ENCODE data around the gene TRAK2. TPM values are rescaled to one million over a fixed set of nuclear protein-coding genes. Genes with fewer than 3 reads are reported as not detected.

TRAK2 gene
- total and polyA plus RNA-seq, 2 donors (not counting 1 experiment from before 2014, with no cell fraction given): 16.9 to 21.6 TPM

DNA sequence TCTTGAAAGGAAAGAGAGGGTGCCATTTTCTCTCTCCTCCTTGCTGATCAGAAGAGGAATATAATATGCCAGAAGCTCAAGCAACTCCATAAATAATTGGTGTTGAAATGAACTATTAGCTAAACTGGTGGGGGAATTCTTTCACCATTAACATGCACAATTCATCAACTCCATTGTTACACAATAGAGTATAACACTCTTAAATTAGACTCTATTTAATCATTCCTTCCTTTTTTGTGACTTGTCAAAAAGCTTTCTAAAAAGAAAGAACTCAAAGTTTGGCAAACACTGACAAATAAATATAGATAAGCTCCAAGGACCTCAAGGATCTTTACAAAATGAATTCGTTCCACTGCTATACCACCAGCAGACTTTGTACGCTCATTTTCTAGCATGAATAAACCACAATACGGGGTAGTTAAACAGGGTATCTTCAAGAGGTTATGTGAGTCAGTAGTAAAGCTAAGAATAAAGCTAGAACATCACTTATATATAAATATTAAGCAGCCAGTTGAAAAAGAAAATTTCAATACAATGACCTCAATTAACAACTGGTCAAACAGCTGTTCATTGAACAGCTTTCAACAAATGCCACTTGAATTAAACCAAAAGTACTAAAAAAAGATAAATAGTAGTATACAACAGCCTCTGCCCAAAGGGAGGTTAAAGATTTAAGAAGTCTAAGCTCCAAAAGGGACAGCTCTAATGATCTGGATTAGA is 6.4 kb downstream of the TRAK2 start:
- H3K9ac ChIP-seq (ENCODE audit: low read length): no peak overlapping the region
- CTCF ChIA-PET: interaction anchor here (0.5 kb wide), 1 partner anchor 207 kb away, joined by 3 read pairs; no protein-coding TSS in a partner anchor
- H4K20me1 ChIP-seq (ENCODE audit: control insufficient read depth, insufficient read depth, low read length, poor library complexity, severe bottlenecking): peaks cover 7% of the 10 kb centered on the region
- peaks cover 1 to 4% of the 10 kb centered on the region in 2 experiments for H3K36me3 ChIP-seq (replicated peaks in 1 of 2; ENCODE audit: control extremely low read depth in 1 of 2, control insufficient read depth in 1 of 2, extremely low read depth in 1 of 2, insufficient read depth in 2 of 2, low read length in 1 of 2)
- H3K27ac ChIP-seq (ENCODE audit: low read length in 2 of 2): peak overlapping the region in 1 of 2 donors; percentile 13
- H3K27me3 ChIP-seq (replicated peaks in 1 of 4; ENCODE audit: control extremely low read depth in 1 of 4, control insufficient read depth in 3 of 4, insufficient read depth in 4 of 4, low read length in 3 of 4): no peaks in the 10 kb centered on the region
- H3K4me3 ChIP-seq (ENCODE audit: control extremely low read depth in 1 of 5, extremely low read depth in 1 of 5, insufficient read depth in 1 of 5, low read depth in 2 of 5, low read length in 4 of 5): no peak overlapping the region
- Mint-ChIP-seq H3K4me1 (peaks cover 53% of the 10 kb centered on the region), H3K9me3 (ENCODE audit: insufficient read depth) (no peaks in the 10 kb centered on the region), H3K4me3 (no peak overlapping the region), H3K27ac (peak overlapping the region; percentile 5), H3K27me3 (no peaks in the 10 kb centered on the region)
- H2AFZ ChIP-seq (ENCODE audit: insufficient read depth, low read depth, low read length, poor library complexity, severe bottlenecking): no peak overlapping the region
- no peak for TF ChIP-seq EZH2 (IDR thresholded peaks at IDR 0.05; ENCODE audit: borderline replicate concordance, insufficient read depth, low read depth, low read length, poor library complexity, severe bottlenecking)
- TF ChIP-seq, protein P1, sequence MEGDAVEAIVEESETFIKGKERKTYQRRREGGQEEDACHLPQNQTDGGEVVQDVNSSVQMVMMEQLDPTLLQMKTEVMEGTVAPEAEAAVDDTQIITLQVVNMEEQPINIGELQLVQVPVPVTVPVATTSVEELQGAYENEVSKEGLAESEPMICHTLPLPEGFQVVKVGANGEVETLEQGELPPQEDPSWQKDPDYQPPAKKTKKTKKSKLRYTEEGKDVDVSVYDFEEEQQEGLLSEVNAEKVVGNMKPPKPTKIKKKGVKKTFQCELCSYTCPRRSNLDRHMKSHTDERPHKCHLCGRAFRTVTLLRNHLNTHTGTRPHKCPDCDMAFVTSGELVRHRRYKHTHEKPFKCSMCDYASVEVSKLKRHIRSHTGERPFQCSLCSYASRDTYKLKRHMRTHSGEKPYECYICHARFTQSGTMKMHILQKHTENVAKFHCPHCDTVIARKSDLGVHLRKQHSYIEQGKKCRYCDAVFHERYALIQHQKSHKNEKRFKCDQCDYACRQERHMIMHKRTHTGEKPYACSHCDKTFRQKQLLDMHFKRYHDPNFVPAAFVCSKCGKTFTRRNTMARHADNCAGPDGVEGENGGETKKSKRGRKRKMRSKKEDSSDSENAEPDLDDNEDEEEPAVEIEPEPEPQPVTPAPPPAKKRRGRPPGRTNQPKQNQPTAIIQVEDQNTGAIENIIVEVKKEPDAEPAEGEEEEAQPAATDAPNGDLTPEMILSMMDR (IDR thresholded peaks at IDR 0.05): no peak
- ATAC-seq (ENCODE audit: low read depth) (no peak), DNase-seq (no peak)
- H3K4me2 ChIP-seq (replicated peaks; ENCODE audit: low read depth, low read length, poor library complexity, severe bottlenecking): no peak overlapping the region
- no peaks in the 10 kb centered on the region for H3K9me3 ChIP-seq (ENCODE audit: control extremely low read depth in 1 of 3, control insufficient read depth in 2 of 3, insufficient read depth in 1 of 3, low read length in 2 of 3)
- intact Hi-C loops (cut with micrococcal nuclease): loop anchor here (5.0 kb wide), 1 partner anchor 33 kb away; no protein-coding TSS in a partner anchor
- H3K4me1 ChIP-seq (ENCODE audit: control insufficient read depth in 2 of 2, insufficient read depth in 2 of 2, low read length in 2 of 2): peaks cover 50 to 59% of the 10 kb centered on the region in 2 donors
- H3K79me2 ChIP-seq (ENCODE audit: control insufficient read depth, insufficient read depth, low read length): peaks cover 84% of the 10 kb centered on the region
- whole genome bisulfite sequencing (ENCODE audit: insufficient coverage): no CpG with 5 or more reads among the region's 3 CpGs
- POLR2A ChIA-PET: no interaction called here

DNA sequence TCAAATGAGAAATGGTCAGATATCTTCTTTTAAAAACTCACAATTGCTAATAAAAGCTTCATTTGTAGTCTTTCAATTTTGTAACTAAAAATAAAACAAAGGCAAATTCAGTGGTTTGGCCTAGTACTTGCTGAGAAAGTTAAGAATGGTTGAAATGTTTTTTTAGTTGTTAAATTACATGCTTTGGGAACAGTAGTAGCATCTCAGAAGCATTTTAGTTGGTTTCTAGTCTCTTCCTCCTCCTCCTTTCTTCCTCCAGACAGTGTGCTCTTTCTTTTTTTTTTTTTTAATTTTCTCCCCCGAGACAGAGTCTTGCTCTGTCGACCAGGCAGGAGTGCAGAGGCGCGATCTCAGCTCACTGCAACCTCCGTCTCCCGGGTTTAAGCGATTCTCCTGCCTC is 9.8 kb downstream of the TRAK2 start:
- Mint-ChIP-seq H3K27me3 (no peaks in the 10 kb centered on the region), H3K4me1 (peaks cover 45% of the 10 kb centered on the region), H3K4me3 (peak overlapping the region; percentile 73), H3K27ac (peak overlapping the region; percentile 66), H3K9me3 (ENCODE audit: insufficient read depth) (no peaks in the 10 kb centered on the region)
- Histone ChIP-seq H3K79me2 (ENCODE audit: control insufficient read depth, insufficient read depth, low read length) (peaks cover 83% of the 10 kb centered on the region), H4K20me1 (ENCODE audit: control insufficient read depth, insufficient read depth, low read length, poor library complexity, severe bottlenecking) (peaks cover 31% of the 10 kb centered on the region), H3K36me3 (replicated peaks in 1 of 2; ENCODE audit: control extremely low read depth in 1 of 2, control insufficient read depth in 1 of 2, extremely low read depth in 1 of 2, insufficient read depth in 2 of 2, low read length in 1 of 2) (peaks cover 0 to 6% of the 10 kb centered on the region in 2 experiments), H3K4me3 (ENCODE audit: control extremely low read depth in 1 of 5, extremely low read depth in 1 of 5, insufficient read depth in 1 of 5, low read depth in 2 of 5, low read length in 4 of 5) (peak overlapping the region in 2 of 5 experiments; percentile 1 to 6), H3K27me3 (replicated peaks in 1 of 4; ENCODE audit: control extremely low read depth in 1 of 4, control insufficient read depth in 3 of 4, insufficient read depth in 4 of 4, low read length in 3 of 4) (no peaks in the 10 kb centered on the region), H2AFZ (ENCODE audit: insufficient read depth, low read depth, low read length, poor library complexity, severe bottlenecking) (no peak overlapping the region), H3K27ac (ENCODE audit: low read length in 2 of 2) (peak overlapping the region; percentile 40 to 69), H3K4me1 (ENCODE audit: control insufficient read depth in 2 of 2, insufficient read depth in 2 of 2, low read length in 2 of 2) (peaks cover 24 to 31% of the 10 kb centered on the region in 2 donors), H3K9me3 (ENCODE audit: control extremely low read depth in 1 of 3, control insufficient read depth in 2 of 3, insufficient read depth in 1 of 3, low read length in 2 of 3) (no peaks in the 10 kb centered on the region), H3K9ac (ENCODE audit: low read length) (peak overlapping the region; percentile 10), H3K4me2 (replicated peaks; ENCODE audit: low read depth, low read length, poor library complexity, severe bottlenecking) (peak overlapping the region; percentile 56)
- peak; percentile 25 for DNase-seq
- ChIA-PET POLR2A (interaction anchor here (0.7 kb wide), 1 partner anchor 221 kb away, joined by 3 read pairs; no protein-coding TSS in a partner anchor), CTCF (no interaction called here)
- 0% methylated on average over 6 of the region's 7 CpGs for WGBS (ENCODE audit: insufficient coverage)
- TF ChIP-seq, protein P1 (IDR thresholded peaks at IDR 0.05): no peak
- no peak for TF ChIP-seq EZH2 (IDR thresholded peaks at IDR 0.05; ENCODE audit: borderline replicate concordance, insufficient read depth, low read depth, low read length, poor library complexity, severe bottlenecking)
- ATAC-seq (ENCODE audit: low read depth): peak; percentile 31
- intact Hi-C loops (cut with micrococcal nuclease): no loop called here

Data from B cell (primary cell).